ENCODE measurements around the gene FOLR3.
"Not testable (repeated sequence)": the region's sequence is repeated elsewhere in the genome, so short reads cannot be mapped to it uniquely, and the experiment has no call there.

Gene FOLR3

DNA sequence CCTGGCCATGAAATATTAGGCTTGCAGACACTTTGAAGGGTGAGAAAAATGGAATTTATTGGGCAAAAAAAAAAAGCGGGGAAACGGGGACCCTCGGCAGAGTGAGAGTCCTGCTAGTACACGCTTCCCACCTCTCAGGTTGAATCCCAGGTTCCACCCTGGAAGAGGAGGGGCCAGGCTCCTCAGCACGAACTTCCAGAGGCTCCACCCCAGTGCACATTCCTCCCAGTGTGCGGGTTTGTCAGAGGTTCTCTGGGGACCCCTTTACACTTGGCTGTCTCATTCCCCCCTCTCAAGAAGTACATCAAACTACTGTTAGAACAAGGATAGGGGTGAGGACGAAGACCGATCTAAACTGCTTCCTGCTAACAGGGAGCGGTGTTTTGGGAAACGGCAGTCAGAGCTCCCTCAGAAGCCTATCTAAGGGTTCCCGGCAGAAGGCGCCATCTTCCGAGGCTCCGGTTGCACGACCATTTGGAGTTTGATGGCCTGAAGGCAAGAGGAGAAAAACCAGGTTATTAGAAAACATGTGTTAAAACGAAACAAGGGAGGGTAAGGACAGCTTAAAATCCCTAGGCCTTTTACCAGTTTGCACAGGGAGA, 27.5 kb downstream of the FOLR3 start:
- DNase-seq (ENCODE audit: low read depth in 2 of 3, low spot score in 1 of 3), result no peak

DNA sequence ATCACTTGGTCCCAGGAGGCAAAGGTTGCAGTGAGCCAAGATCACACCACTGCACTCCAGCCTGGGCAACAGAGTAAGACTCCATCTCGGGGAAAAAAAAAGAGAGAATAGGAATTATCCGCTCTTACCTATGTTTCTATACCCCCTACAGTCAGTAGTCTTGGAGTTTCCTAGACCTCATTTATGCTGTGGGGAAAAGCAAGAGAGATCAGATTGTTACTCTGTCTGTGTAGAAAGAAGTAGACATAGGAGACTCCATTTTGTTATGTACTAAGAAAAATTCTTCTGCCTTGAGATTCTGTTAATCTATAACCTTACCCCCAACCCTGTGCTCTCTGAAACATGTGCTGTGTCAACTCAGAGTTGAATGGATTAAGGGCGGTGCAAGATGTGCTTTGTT, 28.7 kb downstream of the FOLR3 start:
- not testable (repeated sequence) for DNase-seq (ENCODE audit: low read depth in 2 of 3, low spot score in 1 of 3)

DNA sequence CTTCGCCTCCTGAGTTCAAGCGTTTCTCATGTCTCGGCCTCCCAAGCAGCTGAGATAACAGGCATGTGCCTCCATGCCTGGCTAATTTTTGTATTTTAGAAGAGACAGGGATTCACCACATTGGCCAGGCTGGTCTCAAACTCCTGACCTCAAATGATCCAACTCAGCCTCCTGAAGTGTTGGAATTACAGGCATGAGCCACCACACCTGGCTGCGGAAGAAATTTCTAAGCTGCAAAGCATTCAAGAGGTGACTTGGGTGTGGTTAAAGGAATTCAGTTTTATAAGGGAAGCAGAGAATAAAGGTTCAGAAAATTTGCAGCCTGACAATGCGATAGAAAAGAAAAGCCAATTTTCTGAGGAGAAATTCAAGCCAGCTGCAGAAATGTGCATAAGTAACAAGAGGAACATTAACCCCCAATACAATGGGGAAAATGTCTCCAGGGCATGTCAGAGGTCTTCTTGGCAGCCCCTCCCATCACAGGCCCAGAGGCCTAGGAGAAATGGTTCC, 33.6 kb downstream of the FOLR3 start:
- not testable (repeated sequence) for DNase-seq (ENCODE audit: low read depth in 2 of 3, low spot score in 1 of 3)

DNA sequence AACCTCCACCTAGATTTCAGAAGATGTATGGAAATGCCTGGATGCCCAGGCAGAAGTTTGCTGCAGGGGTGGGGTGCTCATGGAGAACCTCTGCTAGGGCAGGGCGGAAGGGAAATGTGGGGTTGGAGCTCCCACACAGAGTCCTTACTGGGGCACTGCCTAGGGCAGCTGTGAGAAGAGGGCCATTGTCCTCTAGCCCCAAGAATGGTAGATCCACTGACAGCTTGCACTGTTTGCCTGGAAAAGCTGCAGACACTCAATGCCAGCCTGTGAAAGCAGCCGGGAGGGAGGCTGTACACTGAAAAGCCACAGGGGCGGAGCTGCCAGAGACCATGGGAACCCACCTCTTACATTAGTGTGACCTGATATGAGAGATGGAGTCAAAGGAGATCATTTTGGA, 34.2 kb downstream of the FOLR3 start:
- DNase-seq (ENCODE audit: low read depth in 2 of 3, low spot score in 1 of 3), result not testable (repeated sequence)

DNA sequence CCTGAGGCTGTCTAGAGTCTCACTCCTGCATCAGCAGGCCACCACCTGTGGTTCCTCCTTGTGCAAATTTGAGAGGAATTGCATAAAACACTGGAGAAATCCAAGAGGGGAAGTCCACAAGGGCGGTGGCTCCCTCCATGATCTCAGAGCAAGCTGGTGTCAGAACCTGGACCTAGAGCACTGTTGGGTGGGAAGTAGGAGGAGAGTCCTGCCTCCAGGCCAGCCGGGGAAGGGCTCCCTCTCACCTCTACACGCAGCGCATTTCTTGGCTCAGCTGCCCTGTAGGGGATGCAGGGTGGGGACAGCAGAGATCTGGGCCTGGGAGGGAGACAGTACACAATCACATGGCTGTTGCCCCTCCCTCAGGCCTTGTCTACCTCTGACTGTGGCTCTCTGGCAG, 36.5 kb downstream of the FOLR3 start:
- not testable (repeated sequence) for DNase-seq (ENCODE audit: low read depth in 2 of 3, low spot score in 1 of 3)

DNA sequence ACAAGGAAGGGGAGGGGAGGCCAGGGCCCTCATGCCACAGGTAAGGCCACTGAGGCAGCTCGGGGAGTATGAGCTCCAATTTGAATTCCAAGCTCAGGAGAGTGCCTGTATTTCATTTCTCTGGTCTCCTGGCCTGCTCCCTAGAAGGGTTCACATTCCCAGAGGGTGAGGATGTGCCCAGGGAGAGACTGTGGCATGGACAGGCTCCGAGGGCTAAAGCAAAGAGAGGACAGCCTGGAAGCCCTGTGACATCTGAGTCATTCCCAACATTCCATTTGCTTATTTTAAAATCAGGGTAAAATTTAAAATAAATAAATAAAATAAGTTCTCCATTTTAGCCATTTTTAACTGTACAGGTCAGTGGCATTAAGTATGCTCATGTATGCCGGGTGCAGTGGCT, 37.8 kb downstream of the FOLR3 start:
- DNase-seq (ENCODE audit: low read depth in 2 of 3, low spot score in 1 of 3), result no peak

DNA sequence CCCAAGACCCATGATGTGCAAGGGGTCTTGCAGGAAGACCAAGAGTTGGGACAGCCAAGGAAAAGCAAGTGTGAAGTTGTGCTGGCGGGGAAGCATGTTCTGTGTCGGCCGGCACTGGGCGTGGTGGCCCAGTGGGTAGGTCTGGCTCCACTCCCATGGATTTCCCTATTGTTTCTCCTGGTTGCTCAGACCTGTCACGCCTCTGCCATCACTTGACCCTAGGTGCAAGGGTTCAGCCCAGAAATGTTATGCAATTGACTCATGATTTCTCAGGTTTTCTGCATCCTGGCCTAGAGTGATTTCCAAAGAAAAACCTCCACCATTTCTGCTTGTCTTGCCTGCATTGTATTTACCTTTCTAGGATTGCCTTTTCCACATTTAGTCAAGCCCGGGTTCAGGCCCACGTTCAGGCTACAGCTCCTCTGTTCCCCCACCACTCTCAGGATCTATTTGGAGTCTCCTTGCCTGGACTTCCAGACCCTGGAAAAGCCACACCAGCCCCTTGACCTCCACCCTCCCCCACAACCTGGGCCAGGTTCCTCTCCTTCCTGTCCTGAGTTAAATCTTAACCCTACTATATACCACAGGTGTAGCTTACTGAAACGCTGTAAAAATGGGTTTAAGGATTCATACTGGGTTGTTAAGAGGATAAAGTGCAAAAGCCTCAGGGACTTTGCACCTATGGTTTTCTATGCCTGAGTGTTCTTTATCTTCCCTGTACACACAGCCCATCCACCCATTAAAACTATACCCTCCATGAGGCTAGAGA, 39.0 kb downstream of the FOLR3 start:
- no peak for DNase-seq (ENCODE audit: low read depth in 2 of 3, low spot score in 1 of 3)

DNA sequence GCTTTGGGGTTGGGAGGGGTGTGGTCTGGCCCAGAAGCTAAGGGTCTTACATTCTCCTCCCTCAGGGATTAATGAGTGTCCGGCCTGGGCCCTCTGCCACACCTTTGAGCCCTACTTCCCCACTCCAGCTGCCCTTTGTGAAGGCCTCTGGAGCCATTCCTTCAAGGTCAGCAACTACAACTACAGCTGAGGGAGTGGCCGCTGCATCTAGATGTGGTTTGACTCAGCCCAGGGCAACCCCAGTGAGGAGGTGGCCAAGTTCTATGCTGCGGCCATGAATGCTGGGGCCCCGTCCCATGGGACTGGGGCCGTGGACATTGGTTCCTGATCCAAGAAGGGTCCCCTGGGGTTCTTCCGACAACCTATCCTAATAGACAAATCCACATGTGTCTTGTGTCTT, 42.1 kb downstream of the FOLR3 start:
- no peak for DNase-seq (ENCODE audit: low read depth in 2 of 3, low spot score in 1 of 3)

DNA sequence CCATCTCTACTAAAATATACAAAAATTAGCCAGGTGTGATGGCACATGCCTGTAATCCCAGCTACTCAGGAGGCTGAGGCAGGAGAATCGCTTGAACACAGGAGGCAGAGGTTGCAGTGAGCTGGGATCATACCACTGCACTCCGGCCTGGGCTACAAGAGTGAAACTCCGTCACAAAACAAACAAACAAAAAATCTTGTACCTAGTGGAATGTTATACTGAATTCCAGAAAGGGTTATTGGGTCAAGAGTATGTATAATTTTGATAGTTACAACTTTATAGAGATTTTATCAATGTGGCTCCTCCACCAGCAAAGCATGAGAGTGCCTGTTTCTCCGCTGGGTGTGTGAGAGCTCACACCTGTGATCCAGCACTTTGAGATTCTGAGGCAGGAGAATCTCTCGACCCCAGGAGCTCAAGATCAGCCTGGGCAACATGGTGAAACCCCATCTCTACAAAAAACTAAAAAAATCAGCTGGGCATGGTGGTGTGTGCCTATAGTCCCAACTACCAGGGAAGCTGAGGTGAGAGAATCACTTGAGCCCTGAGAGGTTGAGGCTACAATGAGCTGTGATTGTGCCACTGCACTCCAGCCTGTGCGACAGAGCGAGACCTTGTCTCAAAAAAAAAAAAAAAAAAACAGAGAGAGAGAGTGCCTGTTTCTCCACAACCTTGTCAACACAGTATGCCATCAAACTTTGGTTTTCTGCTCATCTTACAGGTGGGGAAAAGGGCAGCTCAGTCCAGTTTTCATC, 43.7 kb downstream of the FOLR3 start:
- no peak for DNase-seq (ENCODE audit: low read depth in 2 of 3, low spot score in 1 of 3)

DNA sequence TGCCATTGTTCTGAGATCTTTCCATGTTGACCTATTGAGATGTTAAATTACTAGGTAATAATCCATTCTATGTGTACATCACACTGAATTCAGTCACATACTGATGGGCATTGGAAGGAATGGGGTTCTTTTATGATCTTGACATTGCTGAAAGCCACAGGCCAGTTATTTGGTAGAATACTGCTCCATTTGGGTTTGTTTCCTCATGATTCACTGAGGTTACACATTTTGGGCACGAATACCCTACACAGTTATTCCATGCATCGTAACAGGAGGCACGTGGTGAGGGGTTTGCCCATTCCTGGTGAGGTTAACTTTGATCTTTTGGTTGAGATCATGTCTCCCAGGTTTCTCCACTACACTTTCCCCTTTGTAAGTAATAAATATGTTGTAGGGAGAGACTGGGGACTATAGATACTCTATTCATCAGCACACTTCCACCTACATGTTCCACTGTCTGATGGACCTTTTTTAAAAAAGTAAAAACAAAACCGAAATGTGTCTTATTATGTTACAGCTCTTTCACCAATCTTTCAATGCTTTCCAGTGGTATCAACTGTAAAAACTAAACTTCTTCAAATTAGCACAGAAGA, 44.4 kb downstream of the FOLR3 start:
- DNase-seq (ENCODE audit: low read depth in 2 of 3, low spot score in 1 of 3), result peak in 2 of 3 donors; percentile 2 to 18

DNA sequence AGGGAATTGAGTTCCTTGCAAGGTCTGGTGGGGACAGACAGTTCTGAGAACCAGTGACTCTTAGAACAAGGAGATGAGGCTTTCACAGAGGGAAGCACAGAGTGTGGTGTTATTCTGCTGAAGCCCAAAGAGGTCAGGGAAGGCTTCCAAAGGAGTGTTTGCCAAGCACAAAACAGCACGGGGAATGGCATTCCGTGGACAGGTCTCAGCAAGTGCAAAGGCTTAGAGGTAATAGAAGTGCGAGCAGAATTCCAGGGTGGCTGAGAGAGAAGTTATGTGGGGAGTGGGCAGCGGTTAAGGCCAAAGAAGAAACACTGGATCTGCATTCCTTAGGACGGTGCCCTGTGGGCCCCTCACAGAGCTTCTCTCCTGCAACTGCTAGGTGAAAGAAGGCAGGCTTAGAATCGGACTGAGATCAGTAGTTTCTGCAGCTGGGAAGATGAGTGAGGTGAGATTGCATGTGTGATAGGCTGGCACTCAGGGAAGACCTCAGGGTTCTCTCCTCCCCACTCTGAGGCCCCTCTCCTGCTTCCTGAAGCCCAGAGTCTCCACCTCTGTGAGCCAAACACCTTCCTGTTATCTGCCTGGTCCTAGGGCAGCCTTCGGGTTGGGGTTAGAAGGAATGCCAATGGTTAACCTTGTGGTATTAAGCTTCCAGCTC, 45.5 kb downstream of the FOLR3 start:
- not testable (repeated sequence) for DNase-seq (ENCODE audit: low read depth in 2 of 3, low spot score in 1 of 3)

DNA sequence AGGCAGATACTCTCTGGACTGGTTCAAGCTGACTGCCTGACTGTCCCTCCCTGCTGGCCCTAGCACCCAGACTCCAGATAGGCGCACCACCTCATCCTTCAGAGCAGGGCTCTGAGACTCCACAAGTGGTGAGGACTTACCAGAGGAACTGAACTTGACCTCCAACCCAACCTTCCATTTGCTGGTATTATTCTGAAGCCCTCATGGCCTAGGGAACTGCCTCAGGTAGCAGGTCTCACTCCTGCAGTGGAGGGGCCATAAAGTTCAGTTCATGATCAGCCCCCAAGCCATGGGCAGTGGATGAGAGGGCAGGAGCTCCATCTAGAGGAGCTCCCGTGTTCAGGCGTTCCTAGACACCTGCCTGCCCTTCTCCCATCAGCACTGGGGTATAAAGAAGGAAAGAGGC, 46.0 kb downstream of the FOLR3 start:
- not testable (repeated sequence) for DNase-seq (ENCODE audit: low read depth in 2 of 3, low spot score in 1 of 3)

DNA sequence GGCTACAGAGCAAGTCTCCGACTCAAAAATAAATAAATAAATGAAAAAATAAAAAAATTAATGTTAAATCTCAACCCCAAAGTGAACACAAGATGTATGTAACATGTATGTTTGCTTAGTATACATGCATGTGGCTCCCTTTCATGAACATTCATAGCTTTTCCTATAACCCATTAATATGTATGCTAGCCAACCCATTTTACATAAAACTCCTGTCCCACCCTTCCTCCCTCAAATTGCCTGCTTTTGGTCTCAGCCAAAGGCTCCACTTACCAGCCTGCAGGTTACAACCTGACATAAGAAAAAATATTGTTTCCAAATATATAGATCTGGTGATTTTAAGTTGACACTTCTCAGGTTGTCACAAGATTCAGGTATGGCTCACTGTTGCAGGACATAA, 52.7 kb downstream of the FOLR3 start:
- DNase-seq (ENCODE audit: low read depth in 2 of 3, low spot score in 1 of 3), result no peak
